ENCODE measurements around the gene NLGN2. TPM values are rescaled to one million over a fixed set of nuclear protein-coding genes. Genes with fewer than 3 reads are reported as not detected.

Gene NLGN2
- total RNA-seq, 4 donors from 2014 or later: 12.0 to 30.2 (median 19.0) TPM

GRCh38 chr17:7383371-7383741 is 24.3 kb upstream of the NLGN2 start:
- H3K4me3 ChIP-seq: peak overlapping the region; percentile 44 to 59 (median 49)
- H3K36me3 ChIP-seq: peaks cover 0 to 24% (median 15%) of the 10 kb centered on the region in 4 donors
- TF ChIP-seq EP300 (IDR thresholded peaks at IDR 0.05): no peak
- TF ChIP-seq POLR2AphosphoS5 (IDR thresholded peaks at IDR 0.05): no peak
- TF ChIP-seq POLR2A (IDR thresholded peaks at IDR 0.05; ENCODE audit: low read depth): no peak
- TF ChIP-seq CTCF (IDR thresholded peaks at IDR 0.05): no peak
- intact Hi-C loops (cut with DNase I): no loop called here
- H3K27ac ChIP-seq (replicated peaks in 1 of 4): peak overlapping the region in 2 of 4 donors; percentile 59 to 64
- H3K9me3 ChIP-seq: no peaks in the 10 kb centered on the region
- peaks cover 18 to 47% (median 40%) of the 10 kb centered on the region in 4 donors for H3K4me1 ChIP-seq
- no CpG with 5 or more reads among the region's 11 CpGs for whole genome bisulfite sequencing
- no peaks in the 10 kb centered on the region for H3K27me3 ChIP-seq
- no peak for DNase-seq (ENCODE audit: extremely low spot score)

DNA sequence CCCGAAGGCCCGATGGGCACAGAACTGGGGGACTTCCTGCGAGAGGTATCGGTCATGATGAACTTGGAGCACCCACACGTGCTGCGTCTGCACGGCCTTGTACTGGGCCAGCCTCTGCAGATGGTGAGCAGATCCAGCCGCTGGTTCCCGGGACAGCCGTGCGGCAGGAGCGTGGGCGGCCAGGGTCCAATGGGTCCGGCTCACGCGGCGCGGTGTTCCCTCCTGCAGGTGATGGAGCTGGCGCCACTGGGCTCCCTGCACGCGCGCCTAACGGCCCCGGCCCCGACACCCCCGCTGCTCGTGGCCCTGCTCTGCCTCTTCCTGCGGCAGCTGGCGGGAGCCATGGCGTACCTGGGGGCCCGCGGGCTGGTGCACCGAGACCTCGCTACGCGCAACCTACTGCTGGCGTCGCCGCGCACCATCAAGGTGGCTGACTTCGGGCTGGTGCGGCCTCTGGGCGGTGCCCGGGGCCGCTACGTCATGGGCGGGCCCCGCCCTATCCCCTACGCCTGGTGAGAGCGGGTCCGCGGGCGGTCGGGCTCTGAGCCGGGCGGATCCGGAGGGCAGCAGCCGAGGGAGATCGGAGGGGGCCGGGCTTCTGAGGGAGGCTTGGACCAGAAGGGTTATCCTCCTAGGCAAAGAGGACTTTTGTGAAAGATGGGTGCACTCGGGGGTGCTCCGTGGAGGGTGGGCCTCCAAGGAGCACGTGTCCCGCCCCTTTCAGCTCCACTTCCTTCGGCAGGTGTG is 23.7 kb upstream of the NLGN2 start:
- peaks cover 18 to 47% (median 40%) of the 10 kb centered on the region in 4 donors for H3K4me1 ChIP-seq
- intact Hi-C loops (cut with DNase I): no loop called here
- H3K4me3 ChIP-seq: peak overlapping the region; percentile 44 to 59 (median 49)
- peak overlapping the region; percentile 59 to 72 (median 66) for H3K27ac ChIP-seq (replicated peaks in 1 of 4)
- peak; percentile 89 for DNase-seq (ENCODE audit: extremely low spot score)
- 2% methylated on average over 23 of the region's 65 CpGs for WGBS
- no peaks in the 10 kb centered on the region for H3K27me3 ChIP-seq
- TF ChIP-seq POLR2A (IDR thresholded peaks at IDR 0.05; ENCODE audit: low read depth): no peak
- TF ChIP-seq POLR2AphosphoS5 (IDR thresholded peaks at IDR 0.05): no peak
- TF ChIP-seq EP300 (IDR thresholded peaks at IDR 0.05): no peak
- TF ChIP-seq CTCF (IDR thresholded peaks at IDR 0.05): no peak
- peaks cover 6 to 29% (median 21%) of the 10 kb centered on the region in 4 donors for H3K36me3 ChIP-seq
- H3K9me3 ChIP-seq: no peaks in the 10 kb centered on the region

DNA sequence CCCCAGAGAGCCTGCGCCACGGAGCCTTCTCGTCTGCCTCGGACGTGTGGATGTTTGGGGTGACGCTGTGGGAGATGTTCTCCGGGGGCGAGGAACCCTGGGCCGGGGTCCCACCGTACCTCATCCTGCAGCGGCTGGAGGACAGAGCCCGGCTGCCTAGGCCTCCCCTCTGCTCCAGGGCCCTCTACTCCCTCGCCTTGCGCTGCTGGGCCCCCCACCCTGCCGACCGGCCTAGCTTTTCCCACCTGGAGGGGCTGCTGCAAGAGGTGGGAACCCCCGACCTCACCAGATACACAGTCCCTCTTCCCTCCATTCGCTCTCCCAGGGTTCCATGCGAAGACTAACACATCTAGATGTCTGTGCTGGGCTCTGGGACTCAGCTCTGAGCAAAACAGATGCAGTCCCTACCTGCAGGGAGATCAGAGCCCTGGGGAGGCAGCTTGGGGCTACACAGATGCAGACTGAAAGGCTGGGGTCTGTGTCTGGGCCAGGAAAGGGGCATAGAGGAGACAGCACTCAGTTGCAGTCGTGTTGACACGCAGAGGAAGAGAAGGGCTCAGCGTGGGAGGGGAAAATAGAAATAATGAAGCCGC is 23.1 kb upstream of the NLGN2 start:
- peak; percentile 64 for DNase-seq (ENCODE audit: extremely low spot score)
- 70% methylated on average over 10 of the region's 23 CpGs for WGBS
- Histone ChIP-seq H3K27me3 (no peaks in the 10 kb centered on the region), H3K4me1 (peaks cover 18 to 47% (median 40%) of the 10 kb centered on the region in 4 donors), H3K9me3 (no peaks in the 10 kb centered on the region), H3K4me3 (peak overlapping the region; percentile 44 to 59 (median 49)), H3K27ac (replicated peaks in 1 of 4) (peak overlapping the region; percentile 59 to 72 (median 66)), H3K36me3 (peaks cover 11 to 36% (median 28%) of the 10 kb centered on the region in 4 donors)
- TF ChIP-seq POLR2A (IDR thresholded peaks at IDR 0.05; ENCODE audit: low read depth): no peak
- TF ChIP-seq EP300 (IDR thresholded peaks at IDR 0.05): no peak
- TF ChIP-seq POLR2AphosphoS5 (IDR thresholded peaks at IDR 0.05): no peak
- no peak for TF ChIP-seq CTCF (IDR thresholded peaks at IDR 0.05)
- intact Hi-C loops (cut with DNase I): no loop called here

GRCh38 chr17:7388856-7389255 is 18.8 kb upstream of the NLGN2 start:
- H3K4me3 ChIP-seq: no peak overlapping the region
- TF ChIP-seq CTCF (IDR thresholded peaks at IDR 0.05) (no peak), POLR2A (IDR thresholded peaks at IDR 0.05; ENCODE audit: low read depth) (no peak), POLR2AphosphoS5 (IDR thresholded peaks at IDR 0.05) (no peak), EP300 (IDR thresholded peaks at IDR 0.05) (no peak)

More at GRCh38 chr17:7388856-7389255, 18.8 kb upstream of the NLGN2 start:
- peaks cover 16 to 69% (median 51%) of the 10 kb centered on the region in 4 donors for H3K36me3 ChIP-seq
- no peak overlapping the region for H3K27ac ChIP-seq (replicated peaks in 1 of 4)
- H3K27me3 ChIP-seq: no peaks in the 10 kb centered on the region
- intact Hi-C loops (cut with DNase I): no loop called here
- H3K9me3 ChIP-seq: no peaks in the 10 kb centered on the region
- WGBS: 94% methylated on average over 10 of the region's 10 CpGs
- DNase-seq (ENCODE audit: extremely low spot score): no peak
- peaks cover 15 to 27% (median 21%) of the 10 kb centered on the region in 4 donors for H3K4me1 ChIP-seq
